HG03025 (cell line): ENCODE data around the gene ZNF330.

Source experiments
- ATAC-seq: cut with Tn5 transposase; IDR thresholded peaks from one replicate; pipeline ENCODE4 v1.9.1; 2021; ENCODE audit warnings: mild to moderate bottlenecking, moderate library complexity; ENCODE audit not compliant: unreplicated experiment, low FRiP score

The ZNF330 gene

DNA sequence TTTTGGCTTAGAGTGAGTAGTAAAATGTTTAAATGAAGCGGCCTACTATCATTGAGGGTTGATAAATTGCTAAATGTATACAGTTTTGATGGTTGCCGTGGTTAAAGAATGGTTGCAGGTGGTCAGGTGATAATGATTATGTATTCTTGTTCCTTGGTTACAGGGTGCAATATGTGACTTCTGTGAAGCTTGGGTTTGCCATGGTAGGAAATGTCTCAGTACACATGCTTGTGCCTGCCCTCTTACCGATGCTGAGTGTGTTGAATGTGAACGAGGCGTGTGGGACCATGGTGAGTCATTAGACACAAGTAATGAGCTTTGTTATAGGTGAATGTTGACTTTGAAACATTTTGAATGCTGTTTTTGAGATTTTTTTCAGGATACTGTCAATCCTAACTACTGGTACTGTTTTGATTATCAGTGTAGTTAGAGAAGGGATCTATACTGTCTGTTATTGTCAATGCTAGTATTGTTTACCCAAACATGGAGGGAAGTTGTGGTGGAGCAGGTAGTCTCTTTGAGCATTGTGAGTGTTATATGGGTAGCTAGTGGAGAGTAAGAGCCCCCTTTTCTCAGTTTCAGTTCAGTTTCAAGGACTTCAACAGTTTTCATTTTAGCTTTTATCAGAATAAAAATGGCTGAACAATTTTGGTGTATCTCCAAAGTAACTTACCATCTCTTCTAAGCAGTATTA is 8.9 kb downstream of the ZNF330 start:
- peak; percentile 59 for ATAC-seq

DNA sequence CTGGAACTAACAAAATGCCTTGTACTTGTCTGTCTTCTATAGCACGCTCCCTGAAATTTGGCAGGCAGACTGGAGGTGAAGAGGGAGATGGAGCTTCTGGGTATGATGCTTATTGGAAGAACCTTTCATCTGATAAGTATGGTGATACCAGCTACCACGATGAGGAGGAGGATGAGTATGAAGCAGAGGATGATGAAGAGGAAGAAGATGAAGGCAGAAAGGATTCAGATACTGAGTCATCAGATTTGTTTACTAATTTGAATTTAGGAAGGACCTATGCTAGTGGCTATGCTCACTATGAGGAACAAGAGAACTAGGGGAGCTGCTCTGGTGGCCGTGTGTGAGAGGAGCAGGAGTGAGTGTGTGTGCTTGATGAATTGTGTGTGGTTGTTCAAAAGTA is 13.0 kb downstream of the ZNF330 start:
- no peak for ATAC-seq

DNA sequence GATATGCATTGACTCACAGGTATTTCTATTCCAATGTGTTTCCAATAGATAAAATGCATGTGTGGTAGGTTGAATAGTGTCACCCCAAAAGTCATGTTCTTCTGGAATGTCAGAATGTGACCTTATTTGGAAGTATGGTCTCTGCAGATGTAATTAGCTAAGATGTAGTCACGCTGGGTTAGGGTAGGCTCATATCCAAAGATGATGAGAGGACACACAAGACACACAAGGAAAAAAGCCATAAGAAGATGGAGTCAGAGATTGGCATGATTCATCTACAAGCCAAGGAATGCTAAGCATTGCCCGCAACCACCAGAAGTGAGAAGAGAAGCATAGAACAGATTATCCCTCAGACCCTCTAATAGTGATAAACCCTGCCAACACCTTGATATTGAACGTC is 17.5 kb downstream of the ZNF330 start:
- ATAC-seq: no peak

DNA sequence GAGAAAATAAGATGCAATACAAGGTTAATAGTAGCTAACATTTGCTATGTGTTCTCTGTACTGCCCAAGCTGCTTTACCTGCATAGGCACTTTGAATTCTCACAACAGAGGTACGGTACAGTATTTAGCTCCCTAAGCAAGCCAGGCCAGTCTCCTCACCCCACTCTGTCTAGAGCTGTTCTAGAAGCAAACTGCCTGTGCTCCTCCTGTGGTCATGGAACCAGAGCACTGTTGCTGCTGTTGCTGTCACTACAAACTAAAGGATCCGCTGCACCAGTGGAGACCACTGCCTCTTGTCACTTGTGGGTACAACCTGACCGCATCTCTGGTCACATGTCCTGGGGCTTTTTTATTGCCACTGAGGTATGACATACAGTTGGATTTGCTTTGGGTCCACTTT is 19.6 kb downstream of the ZNF330 start:
- ATAC-seq: no peak

DNA sequence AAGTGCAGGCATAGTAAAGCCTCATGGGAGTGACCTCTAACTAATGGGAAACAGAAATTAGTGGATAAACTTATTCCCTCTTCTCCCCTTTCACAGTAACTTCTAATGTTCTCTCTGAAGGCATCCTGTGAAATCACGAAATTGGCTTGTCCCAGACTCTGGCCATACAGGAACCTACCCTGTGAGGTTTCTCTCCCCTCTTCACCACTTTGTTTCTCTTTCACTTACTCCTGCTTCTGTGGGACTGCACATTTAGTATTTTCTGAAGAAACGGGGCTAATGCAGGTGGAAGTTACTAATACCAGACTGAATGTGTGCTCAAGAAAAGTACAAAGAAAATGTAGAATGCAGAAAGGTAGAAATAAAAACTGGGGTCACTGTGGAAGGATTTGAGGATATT is 20.0 kb downstream of the ZNF330 start:
- ATAC-seq: no peak

DNA sequence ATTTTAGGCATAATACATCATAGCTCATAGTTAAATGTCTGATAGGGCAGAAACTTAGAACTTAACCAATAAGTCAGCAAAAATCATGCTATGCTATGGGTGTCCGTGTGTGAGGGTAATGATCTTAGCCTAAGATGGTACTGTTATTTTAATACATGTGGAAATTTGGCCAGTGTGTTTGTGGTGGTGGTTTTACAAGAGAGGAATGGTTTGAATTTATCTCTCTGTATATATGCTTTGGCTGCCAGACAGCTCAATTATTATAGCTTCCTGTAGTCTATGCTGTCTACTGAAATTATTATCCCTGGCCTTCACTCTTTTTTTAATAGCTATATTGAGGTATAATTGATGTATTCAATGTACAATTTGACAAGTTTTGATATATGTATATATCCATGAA is 21.3 kb downstream of the ZNF330 start:
- ATAC-seq: no peak

DNA sequence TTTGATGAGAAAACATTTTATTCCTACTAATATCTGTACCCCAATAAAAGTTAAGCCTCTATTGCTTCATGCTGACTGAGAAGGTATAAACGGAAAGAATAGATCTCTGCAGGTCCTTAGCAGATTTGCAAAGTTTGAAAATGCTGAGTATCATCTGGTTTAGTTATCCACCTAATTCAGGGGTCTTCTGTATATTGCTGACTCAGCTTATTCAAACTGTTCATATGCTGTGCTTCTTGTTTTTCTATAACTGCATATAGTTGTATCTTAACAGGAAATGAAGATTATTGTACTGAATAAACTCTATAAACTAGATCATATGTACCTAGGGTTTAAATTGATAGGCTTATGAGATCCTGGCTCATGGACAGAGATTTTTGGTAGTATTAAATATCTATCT is 23.7 kb downstream of the ZNF330 start:
- ATAC-seq: no peak

DNA sequence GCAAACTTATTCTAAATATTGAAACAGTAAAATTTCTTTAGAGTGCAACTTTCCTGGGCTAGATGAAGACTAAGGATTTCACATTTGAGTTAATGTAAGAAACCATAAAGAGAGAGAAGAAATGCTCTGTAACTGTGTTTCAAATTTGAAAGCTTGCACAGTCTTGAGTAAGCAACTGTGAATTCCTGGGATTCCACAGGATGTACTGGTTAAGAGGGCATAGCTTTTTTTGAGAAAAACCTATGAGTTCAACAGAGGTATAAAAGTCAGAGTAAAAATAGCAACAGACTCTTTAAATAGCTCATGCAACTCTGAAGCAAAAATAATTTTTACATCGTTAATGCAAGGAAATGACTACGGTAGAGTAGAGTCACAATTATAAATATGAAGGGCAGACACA is 25.5 kb downstream of the ZNF330 start:
- ATAC-seq: no peak

DNA sequence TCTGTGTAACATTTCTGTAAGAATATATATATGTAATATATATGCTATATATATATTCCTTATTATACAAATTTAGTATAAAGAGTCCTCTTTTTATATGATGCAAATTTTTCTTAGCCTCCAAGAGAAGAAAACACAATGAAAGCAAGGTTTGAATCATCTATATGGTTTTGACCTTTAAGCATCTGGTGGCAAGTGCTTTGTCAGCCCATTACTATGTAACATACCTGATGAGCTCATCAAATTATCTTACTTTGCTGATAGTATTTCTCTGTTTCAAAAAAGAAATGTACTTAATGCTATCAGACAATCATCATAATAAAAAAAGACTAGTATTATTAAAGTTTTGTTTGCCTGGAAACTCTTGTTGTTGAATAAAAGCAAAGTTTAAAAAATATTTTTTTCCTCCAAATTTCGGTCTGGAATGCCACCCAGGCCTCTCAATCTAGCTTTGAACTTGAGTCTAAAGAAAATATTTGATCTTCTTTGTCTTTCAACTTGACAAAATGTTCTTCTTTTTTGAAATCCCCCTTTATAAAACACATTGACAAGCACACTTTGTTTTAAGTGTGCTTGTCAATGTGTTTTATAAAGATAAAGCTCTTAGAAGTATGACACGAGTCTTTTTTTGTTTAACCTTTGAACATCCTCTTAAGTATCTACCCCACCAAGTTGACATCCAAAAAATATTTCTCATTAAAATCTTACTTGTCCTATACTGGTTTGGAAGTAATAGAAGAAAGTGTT is 26.2 kb downstream of the ZNF330 start:
- ATAC-seq: no peak

DNA sequence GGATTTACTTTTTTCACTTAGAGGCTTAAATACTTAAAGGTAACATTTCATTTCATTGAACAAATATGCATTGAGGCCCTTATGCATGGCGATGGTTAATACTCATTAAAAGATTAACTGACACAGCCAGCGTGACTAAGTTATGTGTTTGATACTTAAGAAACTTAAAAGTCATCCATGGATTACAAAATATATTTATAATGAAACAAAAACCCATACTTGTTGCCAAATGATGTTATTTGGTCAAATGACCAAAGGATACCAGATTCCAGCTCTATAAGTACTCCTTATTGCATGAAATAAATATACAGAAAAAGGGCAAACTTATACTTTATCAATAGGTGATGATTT is 26.7 kb downstream of the ZNF330 start:
- no peak for ATAC-seq

DNA sequence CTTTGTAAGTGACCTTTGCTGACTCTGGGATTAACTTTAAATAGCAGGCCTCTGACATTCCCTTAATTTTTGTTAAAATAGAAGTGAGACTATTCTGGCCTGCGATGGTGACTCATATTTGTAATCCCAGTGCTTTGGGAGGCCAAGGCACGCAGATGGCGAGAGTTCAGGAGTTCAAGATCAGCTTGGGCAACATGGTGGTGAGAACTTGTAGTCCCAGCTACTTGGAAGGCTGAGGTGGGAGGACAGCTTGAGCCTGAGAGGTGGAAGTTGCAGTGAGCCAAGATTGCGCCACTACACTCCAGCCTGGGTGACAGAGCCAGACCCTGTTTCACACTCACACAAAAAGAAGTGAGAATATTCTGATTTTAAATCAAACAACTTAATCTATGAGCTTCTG is 27.3 kb downstream of the ZNF330 start:
- ATAC-seq: no peak

DNA sequence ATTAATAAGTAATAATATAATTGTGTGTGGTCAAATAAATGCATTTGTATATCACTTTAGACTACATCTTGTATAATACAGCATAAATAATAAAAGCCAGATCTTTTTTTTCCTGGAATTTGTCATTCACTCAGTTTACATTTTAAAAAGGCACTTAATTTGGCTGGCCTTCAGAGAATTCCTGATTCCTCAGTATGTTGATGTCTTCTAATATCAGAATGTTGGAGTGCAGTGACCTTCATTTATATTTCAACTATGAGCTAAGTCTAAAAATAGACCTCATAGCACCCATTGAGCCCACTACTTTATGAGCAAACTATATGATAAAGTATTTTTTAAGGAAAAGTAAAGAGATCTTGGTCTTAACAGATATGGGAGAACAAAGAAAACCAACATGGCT is 27.8 kb downstream of the ZNF330 start:
- ATAC-seq: no peak

DNA sequence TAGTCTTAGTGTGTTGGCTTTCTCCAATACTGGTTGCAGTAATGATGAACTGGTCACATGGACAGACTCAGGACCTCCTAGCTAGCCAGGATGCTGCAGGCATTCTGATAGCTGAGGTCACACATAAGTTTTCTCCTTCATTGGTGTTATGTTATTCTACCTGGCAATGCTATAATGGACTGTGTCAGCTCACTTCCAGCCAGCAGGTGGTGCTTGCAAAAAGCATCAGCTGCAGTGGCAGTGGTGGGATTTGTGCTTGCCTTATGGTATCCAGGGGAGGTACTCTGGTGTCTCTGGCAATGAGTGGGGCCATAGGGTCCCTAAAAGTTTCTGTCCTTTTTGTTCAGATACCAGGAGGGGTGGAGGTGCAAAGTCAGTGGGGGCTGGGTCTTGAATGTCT is 33.6 kb downstream of the ZNF330 start:
- ATAC-seq: no peak

DNA sequence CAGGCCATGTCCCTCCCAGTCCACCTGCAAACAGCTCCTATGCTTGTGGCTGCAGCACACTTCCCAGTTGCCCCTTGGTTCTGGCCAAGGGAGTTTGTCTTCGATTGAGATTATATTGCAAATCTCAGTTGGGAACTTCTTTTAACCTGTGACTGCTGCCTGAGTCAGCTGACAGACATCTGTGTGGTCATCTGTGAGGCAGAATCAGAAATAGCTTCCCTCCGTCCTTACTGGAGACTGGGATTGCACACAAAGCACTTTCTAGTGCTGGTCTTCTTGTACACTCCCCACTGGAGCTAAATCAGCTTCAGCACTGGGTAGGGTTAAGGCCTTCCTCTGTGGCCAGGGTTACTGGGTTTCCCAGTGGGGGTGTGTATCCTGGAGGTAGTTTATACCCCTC is 34.3 kb downstream of the ZNF330 start:
- no peak for ATAC-seq

DNA sequence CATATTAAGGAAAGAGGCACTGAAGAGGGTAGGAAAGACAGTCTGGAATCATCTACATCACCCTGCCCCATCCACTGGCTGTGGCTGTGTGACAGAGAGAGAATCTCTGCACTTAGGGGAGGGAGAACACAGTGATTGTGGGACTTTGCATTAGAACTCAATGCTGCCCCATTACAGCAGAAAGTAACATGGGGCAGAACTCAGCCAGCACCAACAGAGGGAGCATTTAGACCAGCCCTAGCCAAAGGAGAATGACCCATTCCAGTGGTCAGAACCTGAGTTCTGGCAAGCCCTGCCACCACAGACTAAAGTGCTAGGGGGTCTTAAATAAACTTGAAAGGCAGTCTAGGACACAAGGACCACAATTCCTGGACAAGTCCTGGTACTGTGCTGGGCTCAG is 37.9 kb downstream of the ZNF330 start:
- no peak for ATAC-seq

DNA sequence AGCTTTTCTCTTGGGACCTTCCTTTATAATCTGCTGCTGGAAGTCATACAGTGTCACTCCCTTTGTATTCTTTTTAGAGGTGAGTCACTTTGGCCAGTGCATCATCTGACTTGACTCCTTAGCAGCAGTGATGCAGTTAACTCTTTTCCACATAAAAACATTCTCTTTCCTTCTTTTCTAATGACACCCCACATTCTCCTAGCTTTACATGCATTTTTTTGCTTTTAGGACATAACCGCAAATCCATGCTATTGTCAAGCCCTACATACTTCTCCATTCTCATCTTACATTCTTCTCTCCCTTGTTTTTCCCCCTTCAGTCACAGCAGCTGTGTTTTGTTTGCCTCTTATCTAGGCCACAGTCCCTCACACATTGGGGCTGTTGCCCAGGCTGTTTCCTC is 55.1 kb downstream of the ZNF330 start:
- ATAC-seq: no peak

DNA sequence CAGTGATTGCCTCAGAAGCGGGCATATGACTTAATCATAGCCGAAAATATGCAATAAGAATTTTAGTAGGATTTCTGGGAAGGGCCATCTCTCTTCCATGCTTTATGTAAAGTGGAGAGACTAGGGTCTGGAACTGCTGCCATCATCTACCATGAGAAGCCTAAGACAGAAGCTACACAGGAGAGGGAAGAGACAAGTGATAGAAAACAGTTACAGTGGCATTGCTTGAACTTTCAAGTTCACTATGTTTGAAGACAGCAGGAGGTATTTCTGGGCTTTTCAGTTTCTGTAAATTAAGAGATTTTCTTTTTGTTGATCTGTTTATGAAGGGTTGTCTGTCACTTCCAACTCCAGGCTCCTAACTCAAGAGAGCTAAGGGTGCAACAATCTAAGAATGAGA is 62.5 kb downstream of the ZNF330 start:
- no peak for ATAC-seq

DNA sequence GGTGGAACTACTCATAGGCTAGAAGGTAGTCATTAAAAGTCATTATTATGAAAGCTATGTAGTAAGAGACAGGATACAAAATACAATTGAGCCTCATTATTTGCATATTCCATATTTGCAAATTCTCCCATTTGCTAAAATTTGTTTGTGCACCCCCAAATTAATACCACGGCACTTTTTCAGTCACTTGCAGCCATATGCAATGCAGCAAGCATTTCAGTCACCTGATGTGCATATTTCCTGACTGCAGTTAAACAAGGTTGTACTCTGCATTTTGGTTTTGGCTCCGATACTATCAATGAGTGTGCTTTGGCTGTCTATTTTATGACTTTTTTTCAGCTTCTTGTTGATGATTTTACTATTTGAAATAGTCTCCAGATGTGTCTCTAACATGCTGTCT is 62.9 kb downstream of the ZNF330 start:
- ATAC-seq: no peak
